NCI-H187 treated with DMSO at 0.1 percent for 48 hours (cell line): ENCODE data around the gene SLX4.

Source experiments
- DNase-seq: peaks from one replicate; lab custom pipeline; 2025; lab: John Stamatoyannopoulos, UW

The SLX4 gene

DNA sequence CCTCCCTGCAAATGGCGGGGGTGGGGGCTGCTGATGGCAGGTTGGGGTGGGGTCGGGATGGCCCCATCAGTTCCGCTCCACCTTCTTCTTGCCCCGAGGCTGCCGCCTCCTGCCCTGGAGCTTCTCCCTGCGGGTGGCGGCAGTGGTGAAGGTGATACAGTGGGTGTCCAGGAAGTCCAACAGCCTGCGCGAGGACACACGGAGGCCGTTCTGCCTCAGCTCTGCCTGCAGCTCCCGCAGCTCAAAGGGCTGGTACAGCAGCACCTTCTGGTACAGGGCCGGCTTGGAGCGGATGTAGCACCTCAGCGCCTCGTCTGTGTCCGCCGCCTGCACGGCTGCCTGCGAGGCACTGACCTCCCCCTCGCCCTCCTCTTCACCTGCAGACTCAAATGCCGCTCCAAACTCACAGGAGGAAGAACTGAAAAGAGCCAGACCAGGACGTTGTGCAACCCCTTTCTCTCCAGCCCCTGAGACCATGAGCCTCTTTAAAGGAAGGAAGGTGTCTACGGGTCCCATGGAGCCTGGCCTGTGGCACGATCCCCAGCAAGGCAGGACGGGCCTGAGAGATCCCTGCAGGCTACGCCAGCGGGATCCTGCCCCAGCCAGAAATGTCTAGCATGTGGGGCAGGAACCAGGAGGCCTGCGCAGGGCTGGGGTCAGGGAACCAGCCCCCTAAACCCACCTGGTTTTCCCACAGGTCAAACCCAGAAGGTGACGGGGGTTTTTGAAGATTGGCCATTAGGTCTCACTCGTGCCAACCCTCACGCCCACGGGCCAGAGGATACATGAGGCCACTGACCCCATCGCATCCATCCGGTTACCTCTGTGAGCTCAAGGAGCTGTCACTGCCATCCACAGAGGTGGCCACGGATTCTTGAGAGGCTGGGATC lies 28.9 kb downstream of the SLX4 start:
- no peak for DNase-seq

- DNase-seq: no peak
Observed at GRCh38 chr16:3581392-3581791, 30.0 kb downstream of the SLX4 start.

- no peak for DNase-seq
Observed at GRCh38 chr16:3580686-3581085, 30.7 kb downstream of the SLX4 start.

DNA sequence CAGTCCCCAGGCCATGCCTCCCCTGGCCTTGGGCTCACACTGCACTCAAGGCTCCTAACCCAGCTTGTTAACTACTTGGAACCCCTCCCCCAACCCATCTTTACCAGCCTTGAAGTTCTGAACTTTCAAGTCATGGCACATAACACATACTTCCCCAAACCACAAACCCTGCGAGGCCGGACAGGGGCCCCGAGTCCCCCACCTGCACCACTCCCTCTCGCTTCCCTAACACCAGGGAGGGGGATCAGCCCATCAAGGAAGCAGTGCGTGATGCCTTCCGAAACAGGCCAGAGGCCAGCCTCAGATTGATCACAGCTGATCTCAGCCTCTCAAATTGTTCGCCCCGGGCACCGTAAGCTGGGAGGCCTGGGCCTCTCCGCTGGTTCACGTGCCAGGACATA lies 31.2 kb downstream of the SLX4 start:
- no peak for DNase-seq

DNA sequence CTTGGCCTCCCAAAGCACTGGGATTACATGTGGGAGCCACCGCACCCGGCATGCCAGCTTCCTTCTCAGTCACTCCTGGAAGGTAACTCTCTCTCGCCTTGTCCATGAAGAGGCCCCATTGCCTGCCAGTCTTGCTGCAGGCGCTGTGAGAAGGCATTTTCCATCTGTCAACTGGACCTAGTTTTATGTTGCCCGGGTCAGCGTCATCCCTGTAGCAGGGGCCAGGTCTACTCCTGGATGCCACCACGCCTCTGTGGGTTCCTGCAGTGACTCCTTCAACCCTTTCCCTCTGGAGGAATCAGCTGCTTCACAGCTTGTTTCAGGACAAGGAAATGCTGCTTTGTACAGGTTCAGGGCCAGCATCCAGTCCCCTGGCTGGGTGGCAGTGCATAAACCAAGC lies 31.6 kb downstream of the SLX4 start:
- DNase-seq: no peak

DNA sequence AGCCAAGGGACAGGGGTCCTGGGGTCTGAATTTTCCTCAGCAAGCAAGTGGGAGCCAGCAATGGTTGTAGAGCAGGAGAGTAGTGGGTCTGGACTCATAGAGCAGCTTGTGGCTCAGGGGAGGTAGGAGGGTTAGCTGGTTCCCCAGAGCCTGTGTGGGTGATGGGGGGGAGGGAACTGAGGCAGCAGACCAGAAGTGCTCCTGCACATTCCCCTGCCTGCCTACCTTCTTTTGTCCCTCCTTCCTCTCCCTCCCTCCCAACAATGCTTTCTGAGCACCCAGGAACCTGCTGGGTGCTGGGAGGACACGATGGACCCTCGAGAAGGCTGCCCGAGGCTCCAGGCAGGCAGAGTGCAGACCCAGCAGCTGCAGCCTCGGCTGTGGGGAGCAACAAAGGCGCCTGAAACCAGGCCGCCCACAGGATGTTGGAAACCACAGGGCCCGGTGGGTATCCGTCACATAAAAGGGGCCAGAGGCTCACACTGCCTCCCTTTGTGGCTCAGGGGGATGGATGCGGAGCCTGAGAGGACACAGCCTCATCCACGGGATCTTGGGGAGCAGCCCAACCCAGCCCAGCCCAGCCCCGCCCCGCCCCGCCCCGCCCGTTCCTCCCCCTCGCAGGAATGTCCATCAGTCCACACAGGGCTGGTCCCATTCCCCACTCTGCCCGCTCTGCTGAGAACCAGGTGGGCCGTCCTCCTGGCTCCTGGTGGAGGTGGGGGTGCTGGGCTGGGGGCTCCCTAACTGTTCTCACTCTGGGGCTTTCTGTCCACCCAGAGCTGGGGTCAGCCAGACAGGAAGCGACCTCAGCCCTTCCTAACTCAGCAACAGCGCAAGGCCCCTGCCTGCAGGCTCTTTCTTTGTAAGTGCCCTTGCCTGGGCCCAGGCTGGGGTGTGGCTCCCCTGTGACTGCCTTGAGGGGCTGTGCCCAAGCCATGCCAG lies 32.5 kb downstream of the SLX4 start:
- DNase-seq: no peak

GRCh38 chr16:3578121-3578520 lies 33.3 kb downstream of the SLX4 start:
- DNase-seq: no peak

DNA sequence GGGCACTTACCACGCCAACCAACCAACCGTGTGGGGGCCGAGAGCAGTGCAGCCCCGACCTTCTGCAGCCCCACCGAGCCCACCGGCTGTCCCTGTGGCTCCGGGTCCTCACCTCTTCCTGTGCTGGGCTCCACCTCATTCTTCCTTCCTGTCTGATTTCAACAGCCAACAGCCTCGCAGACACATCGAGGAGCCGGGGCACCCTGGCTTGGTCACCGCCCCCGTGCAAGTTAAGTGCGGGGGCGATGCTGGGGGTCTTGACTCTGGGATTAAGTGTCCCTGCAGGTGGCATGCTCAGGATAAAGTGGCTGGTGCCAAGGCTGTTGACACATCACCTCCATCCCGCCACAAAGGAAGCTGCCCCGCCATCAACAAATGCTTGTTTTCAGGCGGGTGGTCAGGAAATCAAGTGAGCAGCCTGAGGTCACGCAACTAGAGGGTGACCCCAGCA lies 34.1 kb downstream of the SLX4 start, which contains the start of gene NLRC3:
Gene NLRC3, minus strand, starts transcription at position 102 of the 451 bp plus-strand sequence. CDS start 12,367 bp downstream, outside the sequence.
- DNase-seq: no peak

DNA sequence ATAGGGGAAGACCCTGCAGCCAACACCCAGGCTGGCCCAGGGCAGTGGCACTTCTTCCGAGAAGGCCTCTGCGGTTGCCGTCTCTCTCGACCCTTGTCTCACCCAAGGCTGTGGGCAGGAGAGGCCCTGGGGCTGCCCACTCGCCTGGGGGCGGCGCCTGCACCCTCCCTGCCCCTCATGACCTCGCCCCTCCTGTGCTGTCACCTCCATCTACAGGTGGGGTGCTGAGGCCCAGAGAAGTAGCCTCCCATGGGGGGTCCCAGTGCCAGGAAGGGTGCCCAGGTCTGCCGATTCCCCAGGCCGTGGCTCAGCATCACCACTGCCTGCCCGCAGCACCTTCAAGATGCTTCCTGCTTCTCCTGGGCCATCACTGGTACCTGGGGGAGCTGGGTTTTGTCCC lies 35.2 kb downstream of the SLX4 start:
- DNase-seq: no peak

GRCh38 chr16:3575491-3575890 lies 35.9 kb downstream of the SLX4 start:
- no peak for DNase-seq

GRCh38 chr16:3574195-3574594 lies 37.2 kb downstream of the SLX4 start:
- no peak for DNase-seq

- no peak for DNase-seq
Observed at GRCh38 chr16:3573146-3573815, 38.1 kb downstream of the SLX4 start.

DNA sequence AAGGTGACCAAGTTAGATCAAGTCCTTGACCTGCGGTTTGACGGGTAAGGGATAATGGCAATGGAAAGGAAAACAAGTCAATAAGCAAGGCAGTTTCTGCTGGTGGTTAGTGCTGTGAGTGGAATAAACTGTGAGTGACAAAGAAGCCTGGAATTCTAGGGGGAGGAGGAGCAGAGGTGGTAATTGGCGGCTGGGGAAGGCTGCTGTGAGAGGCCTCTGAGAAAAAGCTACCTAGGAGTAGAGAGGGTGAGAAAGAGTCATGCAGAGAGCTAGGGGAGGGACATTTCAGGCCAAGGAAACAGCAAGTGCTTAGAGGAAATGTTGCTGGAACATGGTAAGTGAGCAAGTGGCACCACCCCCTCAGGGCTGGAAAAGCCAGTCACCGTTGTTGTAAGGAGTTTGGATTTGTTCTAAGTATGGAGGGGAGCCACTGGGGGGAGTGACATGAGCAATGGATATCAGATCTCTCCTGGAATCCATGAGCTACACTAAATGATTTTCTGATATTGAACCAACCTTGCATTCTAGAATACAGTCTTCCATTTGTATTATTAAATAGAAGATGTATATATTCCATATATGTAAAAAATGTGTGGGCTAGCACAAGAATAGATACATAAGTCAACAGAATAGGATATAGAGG lies 40.9 kb downstream of the SLX4 start:
- no peak for DNase-seq

- no peak for DNase-seq
Observed at GRCh38 chr16:3569851-3570250, 41.6 kb downstream of the SLX4 start.

GRCh38 chr16:3566990-3567389 lies 44.4 kb downstream of the SLX4 start:
- DNase-seq: no peak

GRCh38 chr16:3564889-3565141 lies 46.6 kb downstream of the SLX4 start:
- DNase-seq: no peak

- no peak for DNase-seq
Observed at GRCh38 chr16:3564130-3564888, 47.1 kb downstream of the SLX4 start.

GRCh38 chr16:3562914-3563480 lies 48.4 kb downstream of the SLX4 start:
- DNase-seq: no peak

- no peak for DNase-seq
Observed at GRCh38 chr16:3561626-3562025, 49.8 kb downstream of the SLX4 start.

- DNase-seq: no peak
Observed at GRCh38 chr16:3554351-3554928, 57.0 kb downstream of the SLX4 start.
